ENCODE results near the gene ARID3A. TPM values are rescaled to one million over a fixed set of nuclear protein-coding genes. Genes with fewer than 3 reads are reported as not detected.

ARID3A gene
- total RNA-seq, 1 experiment from 2014 or later, result 10.2 TPM

DNA sequence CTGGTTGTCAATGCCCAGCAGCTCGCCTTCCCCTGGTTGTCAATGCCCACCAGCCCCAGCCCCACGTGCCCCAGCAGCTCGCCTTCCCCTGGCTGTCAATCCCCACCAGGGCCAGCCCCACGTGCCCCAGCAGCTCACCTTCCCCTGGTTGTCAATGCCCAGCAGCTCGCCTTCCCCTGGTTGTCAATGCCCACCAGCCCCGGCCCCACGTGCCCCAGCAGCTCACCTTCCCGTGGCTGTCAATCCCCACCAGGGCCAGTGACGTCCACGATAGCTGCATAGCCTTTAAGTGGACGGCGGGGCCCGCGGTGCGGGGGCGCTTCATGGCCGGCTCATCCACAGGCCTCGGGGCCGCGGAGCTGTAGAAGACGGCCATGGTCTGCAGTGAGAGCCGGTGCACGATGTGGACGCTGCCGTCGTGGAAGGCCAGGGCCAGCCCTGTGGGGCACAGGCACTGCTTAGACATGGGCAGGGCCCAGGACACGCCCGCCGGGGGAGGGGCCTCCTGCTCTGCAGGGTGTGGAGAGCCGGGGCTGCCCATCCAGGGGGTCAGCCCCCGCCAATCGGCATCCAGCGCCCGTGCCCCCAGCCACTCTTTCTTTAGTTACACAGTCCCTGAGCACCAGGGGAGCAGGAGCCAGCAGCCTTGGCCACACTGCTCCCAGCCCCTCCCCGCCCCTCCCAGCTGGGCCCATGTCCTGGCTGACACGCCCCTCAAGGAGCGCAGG is 46.0 kb upstream of the ARID3A start:
- CTCF ChIA-PET, result interaction anchor here (0.6 to 1.2 kb wide), 3 partner anchors 35 to 110 kb away, joined by 3 to 6 read pairs (median 6); no protein-coding TSS in a partner anchor
- H3K4me1 Mint-ChIP-seq (ENCODE audit: insufficient read depth, unreplicated experiment), result peaks cover 14% of the 10 kb centered on the region
- no peaks in the 10 kb centered on the region for H3K27me3 Mint-ChIP-seq (ENCODE audit: insufficient read depth, unreplicated experiment)
- H3K36me3 Mint-ChIP-seq (ENCODE audit: insufficient read depth, unreplicated experiment), result peaks cover 49% of the 10 kb centered on the region
- TF ChIP-seq, protein P1, sequence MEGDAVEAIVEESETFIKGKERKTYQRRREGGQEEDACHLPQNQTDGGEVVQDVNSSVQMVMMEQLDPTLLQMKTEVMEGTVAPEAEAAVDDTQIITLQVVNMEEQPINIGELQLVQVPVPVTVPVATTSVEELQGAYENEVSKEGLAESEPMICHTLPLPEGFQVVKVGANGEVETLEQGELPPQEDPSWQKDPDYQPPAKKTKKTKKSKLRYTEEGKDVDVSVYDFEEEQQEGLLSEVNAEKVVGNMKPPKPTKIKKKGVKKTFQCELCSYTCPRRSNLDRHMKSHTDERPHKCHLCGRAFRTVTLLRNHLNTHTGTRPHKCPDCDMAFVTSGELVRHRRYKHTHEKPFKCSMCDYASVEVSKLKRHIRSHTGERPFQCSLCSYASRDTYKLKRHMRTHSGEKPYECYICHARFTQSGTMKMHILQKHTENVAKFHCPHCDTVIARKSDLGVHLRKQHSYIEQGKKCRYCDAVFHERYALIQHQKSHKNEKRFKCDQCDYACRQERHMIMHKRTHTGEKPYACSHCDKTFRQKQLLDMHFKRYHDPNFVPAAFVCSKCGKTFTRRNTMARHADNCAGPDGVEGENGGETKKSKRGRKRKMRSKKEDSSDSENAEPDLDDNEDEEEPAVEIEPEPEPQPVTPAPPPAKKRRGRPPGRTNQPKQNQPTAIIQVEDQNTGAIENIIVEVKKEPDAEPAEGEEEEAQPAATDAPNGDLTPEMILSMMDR (IDR thresholded peaks at IDR 0.05; ENCODE audit: unreplicated experiment), result no peak
- no peak overlapping the region for H3K27ac Mint-ChIP-seq (ENCODE audit: low read depth, unreplicated experiment)
- no peak overlapping the region for H3K4me3 Mint-ChIP-seq (ENCODE audit: unreplicated experiment)
- DNase-seq (ENCODE audit: unreplicated experiment), result no peak
- POLR2A ChIA-PET, result interaction anchor here (0.6 to 1.4 kb wide), 3 partner anchors 17 to 334 kb away, joined by 3 read pairs; no protein-coding TSS in a partner anchor
- no peaks in the 10 kb centered on the region for H3K9me3 Mint-ChIP-seq (ENCODE audit: unreplicated experiment)
- BruUV-seq (replicated peaks), result no TSS peak
- intact Hi-C loops (cut with micrococcal nuclease), result no loop called here

DNA sequence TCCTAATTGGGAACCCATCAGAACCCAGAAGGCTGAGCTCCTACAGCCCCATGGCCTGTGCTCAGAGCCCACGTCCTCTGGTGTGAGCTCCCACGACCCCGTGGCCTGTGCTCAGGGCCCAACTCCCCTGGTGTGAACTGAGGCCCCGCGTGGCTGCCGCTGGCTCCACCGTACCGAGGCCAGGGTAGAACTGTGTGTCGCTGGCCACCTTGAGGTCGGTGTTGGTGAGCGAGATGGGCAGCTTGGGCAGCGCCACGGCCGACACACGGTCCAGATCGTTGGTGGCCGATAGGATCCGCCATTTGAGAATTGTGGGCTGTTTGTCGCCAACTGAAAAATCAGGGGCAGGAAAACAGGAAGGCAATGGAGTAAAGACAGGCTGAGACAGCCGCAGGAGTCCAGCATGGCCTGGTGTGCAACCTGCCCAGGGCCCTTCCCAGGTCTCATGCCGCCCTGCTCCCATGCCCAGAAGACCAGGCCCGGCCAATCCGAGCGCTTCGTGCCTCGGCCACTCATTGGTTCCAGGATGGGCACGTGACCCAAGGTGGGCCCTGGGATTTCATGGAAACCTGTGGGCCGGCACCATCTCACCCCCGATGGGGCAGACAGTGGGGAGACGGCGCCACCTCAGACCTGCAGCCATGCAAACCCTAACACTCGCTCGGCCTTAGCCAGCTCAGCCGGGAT is 44.3 kb upstream of the ARID3A start:
- CTCF ChIA-PET, result interaction anchor here (0.6 to 0.9 kb wide), 2 partner anchors 13 to 17 kb away, joined by 3 to 6 read pairs; no protein-coding TSS in a partner anchor
- POLR2A ChIA-PET, result interaction anchor here (1.1 kb wide), 1 partner anchor 85 kb away, joined by 3 read pairs; no protein-coding TSS in a partner anchor
- Mint-ChIP-seq H3K36me3 (ENCODE audit: insufficient read depth, unreplicated experiment) (peaks cover 47% of the 10 kb centered on the region), H3K9me3 (ENCODE audit: unreplicated experiment) (no peaks in the 10 kb centered on the region), H3K4me3 (ENCODE audit: unreplicated experiment) (no peak overlapping the region), H3K27ac (ENCODE audit: low read depth, unreplicated experiment) (no peak overlapping the region), H3K4me1 (ENCODE audit: insufficient read depth, unreplicated experiment) (peaks cover 14% of the 10 kb centered on the region), H3K27me3 (ENCODE audit: insufficient read depth, unreplicated experiment) (no peaks in the 10 kb centered on the region)
- no peak for DNase-seq (ENCODE audit: unreplicated experiment)
- intact Hi-C loops (cut with micrococcal nuclease), result no loop called here
- TF ChIP-seq, protein P1 (IDR thresholded peaks at IDR 0.05; ENCODE audit: unreplicated experiment), result no peak
- BruUV-seq (replicated peaks), result no TSS peak

DNA sequence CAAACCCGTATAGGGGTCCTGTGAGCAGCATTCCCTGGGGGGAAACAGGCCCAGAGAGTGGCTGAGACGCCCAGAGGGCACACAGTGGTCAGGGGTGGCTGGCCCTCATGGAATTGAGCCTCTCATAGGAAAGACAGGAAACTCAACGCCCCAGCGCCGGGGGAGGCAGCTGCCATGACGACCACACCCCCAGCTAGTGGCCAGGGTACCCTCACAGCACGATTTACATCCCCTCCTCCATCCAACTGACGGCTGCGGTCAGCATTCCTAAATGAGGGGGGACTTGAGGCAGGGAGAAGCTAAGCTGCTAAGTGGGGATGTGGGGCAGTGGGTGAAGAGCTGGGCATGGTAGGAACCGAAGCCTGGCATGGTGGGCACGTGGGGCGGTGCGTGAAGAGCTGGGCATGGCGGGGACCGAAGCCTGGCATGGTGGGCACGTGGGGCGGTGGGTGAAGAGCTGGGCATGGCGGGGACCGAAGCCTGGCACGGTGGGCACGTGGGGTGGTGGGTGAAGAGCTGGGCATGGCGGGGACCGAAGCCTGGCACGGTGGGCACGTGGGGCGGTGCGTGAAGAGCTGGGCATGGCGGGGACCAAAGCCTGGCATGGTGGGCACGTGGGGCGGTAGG is 42.9 kb upstream of the ARID3A start:
- no peaks in the 10 kb centered on the region for H3K27me3 Mint-ChIP-seq (ENCODE audit: insufficient read depth, unreplicated experiment)
- TF ChIP-seq, protein P1 (IDR thresholded peaks at IDR 0.05; ENCODE audit: unreplicated experiment), result no peak
- H3K9me3 Mint-ChIP-seq (ENCODE audit: unreplicated experiment), result no peaks in the 10 kb centered on the region
- POLR2A ChIA-PET, result interaction anchor here (0.6 to 1.5 kb wide), 3 partner anchors 10 to 143 kb away, joined by 3 to 8 read pairs (median 3); partner anchors contain the start of genes CFD, MED16 and RNU6-9
- H3K27ac Mint-ChIP-seq (ENCODE audit: low read depth, unreplicated experiment), result no peak overlapping the region
- DNase-seq (ENCODE audit: unreplicated experiment), result no peak
- H3K4me3 Mint-ChIP-seq (ENCODE audit: unreplicated experiment), result no peak overlapping the region
- intact Hi-C loops (cut with micrococcal nuclease), result loop anchor here (1.0 kb wide), 1 partner anchor 34 kb away; the partner anchor contains the start of gene KISS1R
- CTCF ChIA-PET, result interaction anchor here (0.6 to 0.9 kb wide), 2 partner anchors 11 to 101 kb away, joined by 3 to 4 read pairs; partner anchors contain the start of gene WDR18
- peaks cover 61% of the 10 kb centered on the region for H3K36me3 Mint-ChIP-seq (ENCODE audit: insufficient read depth, unreplicated experiment)
- BruUV-seq (replicated peaks), result no TSS peak
- H3K4me1 Mint-ChIP-seq (ENCODE audit: insufficient read depth, unreplicated experiment), result peaks cover 14% of the 10 kb centered on the region
